HG03139 (cell line): Measurements from ENCODE around the gene UNC5B.

Experiments
- ATAC-seq: cut with Tn5 transposase; IDR thresholded peaks from one replicate; pipeline ENCODE4 v1.9.1; 2021; ENCODE audit not compliant: unreplicated experiment

The UNC5B gene

GRCh38 chr10:71338728-71339495 lies 126.5 kb downstream of the UNC5B start:
- ATAC-seq: no peak

- no peak for ATAC-seq
Measured at GRCh38 chr10:71339796-71340589, 127.6 kb downstream of the UNC5B start.

- no peak for ATAC-seq
Measured at GRCh38 chr10:71342573-71343391, 130.4 kb downstream of the UNC5B start.

- ATAC-seq: no peak
Measured at GRCh38 chr10:71343392-71343773, 131.0 kb downstream of the UNC5B start.

- no peak for ATAC-seq
Measured at GRCh38 chr10:71344154-71344925, 132.0 kb downstream of the UNC5B start.

GRCh38 chr10:71344993-71345480 lies 132.7 kb downstream of the UNC5B start:
- no peak for ATAC-seq

- ATAC-seq: no peak
Measured at GRCh38 chr10:71345694-71346093, 133.3 kb downstream of the UNC5B start.

- ATAC-seq: no peak
Measured at GRCh38 chr10:71346731-71347130, 134.4 kb downstream of the UNC5B start.

- ATAC-seq: no peak
Measured at GRCh38 chr10:71347587-71348395, 135.4 kb downstream of the UNC5B start.

- no peak for ATAC-seq
Measured at GRCh38 chr10:71348850-71349249, 136.5 kb downstream of the UNC5B start.

- ATAC-seq: no peak
Measured at GRCh38 chr10:71349406-71349805, 137.0 kb downstream of the UNC5B start.

- no peak for ATAC-seq
Measured at GRCh38 chr10:71351087-71351486, 138.7 kb downstream of the UNC5B start.

GRCh38 chr10:71351628-71352319 lies 139.4 kb downstream of the UNC5B start:
- ATAC-seq: no peak
